ENCODE results near the gene CDC42BPB.
"Not testable (repeated sequence)": the region's sequence is repeated elsewhere in the genome, so short reads cannot be mapped to it uniquely, and the experiment has no call there.

CDC42BPB gene

GRCh38 chr14:102900631-102901571 lies 156.4 kb downstream of the CDC42BPB start:
- no peak for DNase-seq (ENCODE audit: low read depth)

DNA sequence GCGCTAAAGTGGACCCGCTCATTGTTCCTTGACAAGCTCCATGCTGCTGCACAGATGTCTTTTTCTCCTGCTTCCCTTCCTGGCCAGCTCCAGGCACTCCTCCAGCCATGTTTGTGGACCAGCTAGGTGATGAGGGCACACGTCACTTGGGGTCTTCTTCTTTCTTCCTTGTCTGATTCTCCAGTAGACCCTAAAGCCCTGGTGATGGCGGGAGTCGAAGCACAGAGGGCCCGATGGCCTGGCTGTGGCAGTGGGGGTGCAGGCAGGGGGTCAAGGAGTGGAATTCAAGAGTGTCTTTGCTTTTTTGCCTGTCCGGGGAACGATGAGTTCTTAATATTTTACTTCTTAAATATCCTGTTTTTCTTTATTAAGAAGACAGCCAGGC lies 157.8 kb downstream of the CDC42BPB start:
- no peak for DNase-seq (ENCODE audit: low read depth)

GRCh38 chr14:102898776-102899515 lies 158.4 kb downstream of the CDC42BPB start:
- no peak for DNase-seq (ENCODE audit: low read depth)

- no peak for DNase-seq (ENCODE audit: low read depth)
These were observed 159.1 kb downstream of the CDC42BPB start for GRCh38 chr14:102898298-102898697.

DNA sequence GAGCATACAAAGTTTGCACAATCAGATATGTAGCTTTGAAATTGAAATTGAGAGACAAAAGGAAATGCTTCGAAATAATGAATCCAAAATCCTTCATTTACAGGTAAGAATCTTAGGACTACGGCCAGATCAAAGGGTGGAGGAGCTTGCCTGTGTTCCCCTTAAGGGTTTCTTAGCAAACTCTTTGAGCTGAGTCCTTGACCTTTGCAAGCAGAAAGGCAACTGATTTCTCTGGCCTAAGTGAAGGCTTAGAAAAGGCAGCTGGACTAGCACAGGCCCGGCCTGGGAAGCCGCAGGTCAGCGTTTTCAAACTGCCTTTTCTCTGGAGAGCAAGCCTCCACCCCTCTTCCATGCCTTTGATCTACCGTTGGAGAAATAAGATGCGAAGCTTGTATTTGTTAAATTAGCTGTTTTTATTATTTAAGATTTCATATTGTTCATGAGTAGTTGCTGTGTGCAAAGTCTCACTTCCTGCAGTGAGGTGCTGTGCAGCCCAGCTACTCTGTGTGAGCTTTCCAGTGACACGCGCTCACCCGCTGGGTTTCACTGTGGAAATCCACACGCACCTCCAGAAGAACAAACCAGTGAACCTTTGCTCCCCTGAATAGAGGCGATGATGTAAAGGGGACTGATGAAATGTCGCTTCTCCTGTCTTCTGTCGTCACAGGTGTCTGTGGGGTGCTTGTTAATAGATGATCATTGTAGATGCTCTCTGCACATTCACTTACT lies 159.9 kb downstream of the CDC42BPB start:
- DNase-seq (ENCODE audit: low read depth): no peak

GRCh38 chr14:102896735-102897134 lies 160.6 kb downstream of the CDC42BPB start:
- not testable (repeated sequence) for DNase-seq (ENCODE audit: low read depth)

GRCh38 chr14:102893452-102893851 lies 163.9 kb downstream of the CDC42BPB start:
- DNase-seq (ENCODE audit: low read depth): peak; percentile 77

DNA sequence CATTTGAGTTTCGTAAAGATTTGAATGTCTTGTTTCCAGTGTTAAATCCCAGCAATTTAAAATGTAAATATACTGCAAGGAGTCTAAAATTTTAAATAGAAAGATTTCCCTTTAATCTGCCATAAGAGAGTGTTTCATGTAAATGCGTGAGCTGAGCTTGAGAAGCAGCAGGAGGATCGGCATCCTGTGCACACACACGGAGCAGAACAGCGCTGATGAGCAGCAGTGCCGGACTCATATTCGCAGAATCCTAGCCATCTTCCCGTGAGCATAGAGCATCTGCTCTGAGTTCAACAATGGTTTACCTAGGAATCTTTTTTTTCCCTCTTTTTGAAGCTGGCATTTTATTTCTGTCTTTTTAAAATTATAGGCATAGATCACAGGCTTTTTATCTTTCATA lies 164.7 kb downstream of the CDC42BPB start:
- no peak for DNase-seq (ENCODE audit: low read depth)

DNA sequence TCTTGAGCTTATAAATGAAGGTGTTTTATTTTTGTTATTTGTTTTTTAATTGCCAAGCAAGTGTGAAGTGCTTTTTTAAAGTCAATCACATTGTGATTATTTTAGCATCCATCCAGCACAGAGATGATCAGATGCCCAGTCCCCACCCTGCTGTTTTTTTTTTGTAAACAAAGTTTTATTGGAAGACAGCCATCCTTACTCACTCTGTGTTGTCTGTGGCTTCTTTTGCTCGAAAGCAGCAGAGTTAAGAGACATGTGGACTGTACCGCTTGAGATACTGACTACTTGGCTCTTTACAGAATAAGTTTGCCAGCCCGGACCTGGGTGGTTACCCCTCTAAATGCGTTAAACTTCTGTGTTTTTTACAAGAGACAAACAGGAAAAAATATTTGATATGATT lies 165.8 kb downstream of the CDC42BPB start:
- DNase-seq (ENCODE audit: low read depth): peak; percentile 13

GRCh38 chr14:102891111-102891510 lies 166.2 kb downstream of the CDC42BPB start:
- DNase-seq (ENCODE audit: low read depth): no peak

DNA sequence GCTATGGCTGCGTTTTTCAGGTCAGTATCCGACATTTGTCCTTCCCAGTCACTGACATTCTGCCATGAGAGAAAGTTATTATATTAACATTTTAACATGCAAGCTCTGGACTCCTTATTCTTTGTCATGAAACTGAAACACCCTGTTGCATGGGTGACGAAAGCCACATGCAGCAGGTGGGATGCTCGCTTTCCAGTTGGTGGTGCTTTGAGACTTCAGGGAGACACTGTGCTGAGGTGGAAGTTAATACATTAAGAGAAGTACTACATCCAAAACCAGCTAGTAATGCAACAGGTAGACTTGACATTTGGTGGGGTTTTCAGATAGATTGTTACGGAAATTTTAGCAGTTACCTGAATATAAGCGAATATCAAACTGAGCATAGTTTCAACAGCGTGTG lies 167.7 kb downstream of the CDC42BPB start:
- DNase-seq (ENCODE audit: low read depth): no peak

GRCh38 chr14:102888748-102889147 lies 168.6 kb downstream of the CDC42BPB start:
- no peak for DNase-seq (ENCODE audit: low read depth)

DNA sequence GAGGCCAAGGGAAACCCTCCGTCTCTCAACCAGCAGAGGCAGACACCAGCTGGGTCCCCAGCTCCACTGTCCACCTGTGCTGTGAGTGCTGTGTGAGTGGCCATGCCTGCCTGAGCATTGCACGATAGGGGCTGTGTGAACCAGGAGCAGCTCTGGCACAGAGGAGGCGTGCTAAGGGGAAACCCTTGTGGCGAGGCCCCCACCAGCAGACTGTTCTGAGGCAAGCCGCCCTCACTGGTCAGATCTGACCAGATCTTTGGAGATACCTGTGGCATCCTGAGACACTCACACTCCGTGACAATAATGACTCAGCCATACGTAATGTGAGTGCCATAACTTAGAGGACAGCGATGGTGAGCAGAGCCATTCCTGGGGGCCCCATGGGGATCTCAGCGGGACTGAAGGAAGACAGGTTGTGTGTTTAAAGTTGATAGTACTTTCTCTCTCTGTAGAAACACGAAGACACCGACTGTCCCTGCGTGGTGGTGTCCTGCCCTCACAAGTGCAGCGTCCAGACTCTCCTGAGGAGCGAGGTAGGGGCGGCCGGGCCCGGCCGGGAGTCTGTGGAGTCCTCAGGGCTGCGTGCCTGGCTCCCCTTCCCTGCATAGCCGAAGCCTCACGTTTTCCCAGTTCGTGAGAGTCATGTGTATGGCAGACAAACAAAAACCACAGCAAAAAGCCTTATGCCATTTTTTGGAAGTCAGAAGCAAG lies 171.5 kb downstream of the CDC42BPB start:
- DNase-seq (ENCODE audit: low read depth): no peak

DNA sequence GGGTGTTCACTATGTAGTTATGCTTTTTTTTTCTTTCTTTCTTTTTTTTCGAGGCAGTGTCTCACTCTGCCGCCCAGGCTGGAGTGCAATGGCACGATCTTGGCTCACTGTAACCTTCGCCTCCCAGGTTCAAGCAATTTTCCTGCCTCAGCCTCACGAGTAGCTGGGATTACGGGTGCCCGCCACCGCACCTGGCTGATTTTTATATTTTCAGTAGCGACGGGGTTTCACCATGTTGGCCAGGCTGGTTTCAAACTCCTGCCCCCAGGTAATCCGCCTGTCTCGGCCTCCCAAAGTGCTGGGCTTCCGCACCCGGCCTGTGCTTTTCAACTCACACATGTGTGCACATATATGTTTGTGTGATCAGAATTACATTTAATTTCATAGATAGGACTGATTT lies 173.8 kb downstream of the CDC42BPB start:
- no peak for DNase-seq (ENCODE audit: low read depth)

DNA sequence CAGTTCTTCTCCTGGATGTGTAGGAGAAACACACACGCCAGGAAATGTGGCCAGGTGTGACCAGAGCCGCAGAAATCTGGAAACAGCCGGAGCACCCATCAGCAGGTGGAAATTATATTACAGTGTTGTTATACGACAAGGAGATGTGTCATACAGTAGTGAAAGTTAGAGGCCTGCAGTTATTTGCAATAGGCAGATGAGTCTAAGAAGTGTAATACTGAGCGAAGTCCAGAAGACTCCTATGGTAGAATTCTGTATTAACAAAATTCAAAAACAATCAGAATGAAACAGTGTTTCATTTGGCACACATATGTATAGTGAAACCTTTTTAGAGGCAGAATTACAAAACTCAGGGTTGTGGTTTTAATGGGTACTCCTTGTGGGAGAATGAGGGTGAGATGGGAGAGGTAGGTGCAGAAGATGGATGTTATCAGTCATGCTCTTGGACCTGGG lies 174.2 kb downstream of the CDC42BPB start:
- no peak for DNase-seq (ENCODE audit: low read depth)

All from non-pigmented ciliary epithelial cell (primary cell).